NCI-H2107 (cell line): ENCODE measurements around the gene ZMIZ2.
"Not testable (repeated sequence)": the region's sequence is repeated elsewhere in the genome, so short reads cannot be mapped to it uniquely, and the experiment has no call there.

ENCODE experiments used
- DNase-seq: peaks from one replicate; lab custom pipeline; 2025; lab: John Stamatoyannopoulos, UW

ZMIZ2 gene

GRCh38 chr7:44798649-44799305 is 50.1 kb downstream of the ZMIZ2 start:
- DNase-seq, result no peak

GRCh38 chr7:44799939-44800338 is 51.3 kb downstream of the ZMIZ2 start:
- no peak for DNase-seq

GRCh38 chr7:44801890-44802289 is 53.2 kb downstream of the ZMIZ2 start:
- no peak for DNase-seq

- no peak for DNase-seq
Observed at GRCh38 chr7:44802418-44803025, 53.9 kb downstream of the ZMIZ2 start.

- not testable (repeated sequence) for DNase-seq
Observed at GRCh38 chr7:44803828-44804519, 55.3 kb downstream of the ZMIZ2 start.

- DNase-seq, result no peak
Observed at GRCh38 chr7:44805950-44806349, 57.3 kb downstream of the ZMIZ2 start.

- DNase-seq, result no peak
Observed at GRCh38 chr7:44808914-44809393, 60.3 kb downstream of the ZMIZ2 start.

GRCh38 chr7:44811093-44811492 is 62.4 kb downstream of the ZMIZ2 start:
- no peak for DNase-seq

GRCh38 chr7:44811571-44811970 is 62.9 kb downstream of the ZMIZ2 start:
- DNase-seq, result no peak

GRCh38 chr7:44814919-44815318 is 66.3 kb downstream of the ZMIZ2 start:
- DNase-seq, result no peak

GRCh38 chr7:44819292-44819691 is 70.6 kb downstream of the ZMIZ2 start:
- DNase-seq, result no peak
